Muscle layer of duodenum (tissue), 2 donors: ENCODE data around the gene ARHGAP27.
A peak's percentile ranks its signal among the peaks of the same experiment; 100 is the strongest.

Experiments
- H3K27ac ChIP-seq: one replicate; pipeline ENCODE4 v1.7.0; 2013; ENCODE audit warnings: mild to moderate bottlenecking, low read length
- H3K27me3 ChIP-seq: one replicate; pipeline ENCODE4 v1.7.0; 2013; ENCODE audit warnings: low read depth, mild to moderate bottlenecking, control low read depth, low read length
- H3K36me3 ChIP-seq, 2 donors: one replicate each; pipeline ENCODE4 v1.7.0; 2013; ENCODE audit warnings: low read length in 2 of 2, control low read depth in 1 of 2, mild to moderate bottlenecking in 1 of 2; ENCODE audit not compliant: insufficient read depth in 2 of 2, control insufficient read depth in 1 of 2
- H3K4me1 ChIP-seq, 2 donors: one replicate each; pipeline ENCODE4 v1.7.0; 2013; ENCODE audit warnings: low read length in 2 of 2, mild to moderate bottlenecking in 2 of 2, control low read depth in 1 of 2, moderate library complexity in 1 of 2; ENCODE audit not compliant: insufficient read depth in 2 of 2, control insufficient read depth in 1 of 2
- H3K4me3 ChIP-seq, 2 donors: one replicate each; pipeline ENCODE4 v1.7.0; 2013; ENCODE audit warnings: low read length in 2 of 2, low read depth in 1 of 2, mild to moderate bottlenecking in 1 of 2
- H3K9me3 ChIP-seq, 2 donors: one replicate each; pipeline ENCODE4 v1.7.0; 2013; ENCODE audit warnings: low read length in 2 of 2, control low read depth in 1 of 2, mild to moderate bottlenecking in 1 of 2; ENCODE audit not compliant: control insufficient read depth in 1 of 2
- donor health status: healthy.

The ARHGAP27 gene

GRCh38 chr17:45436161-45436560 lies 3.5 kb upstream of the ARHGAP27 start:
- peaks cover 5 to 16% of the 10 kb centered on the region in 2 donors for H3K4me1 ChIP-seq
- H3K4me3 ChIP-seq: no peak overlapping the region
- no peak overlapping the region for H3K27ac ChIP-seq
- no peaks in the 10 kb centered on the region for H3K9me3 ChIP-seq
- H3K27me3 ChIP-seq: no peaks in the 10 kb centered on the region
- peaks cover 15 to 41% of the 10 kb centered on the region in 2 donors for H3K36me3 ChIP-seq

- H3K4me1 ChIP-seq: peaks cover 3 to 22% of the 10 kb centered on the region in 2 donors
- no peak overlapping the region for H3K27ac ChIP-seq
- no peaks in the 10 kb centered on the region for H3K9me3 ChIP-seq
- H3K36me3 ChIP-seq: peaks cover 15 to 41% of the 10 kb centered on the region in 2 donors
- H3K4me3 ChIP-seq: no peak overlapping the region
- H3K27me3 ChIP-seq: peaks cover 2% of the 10 kb centered on the region
These were observed 2.8 kb upstream of the ARHGAP27 start for GRCh38 chr17:45435481-45435880.

DNA sequence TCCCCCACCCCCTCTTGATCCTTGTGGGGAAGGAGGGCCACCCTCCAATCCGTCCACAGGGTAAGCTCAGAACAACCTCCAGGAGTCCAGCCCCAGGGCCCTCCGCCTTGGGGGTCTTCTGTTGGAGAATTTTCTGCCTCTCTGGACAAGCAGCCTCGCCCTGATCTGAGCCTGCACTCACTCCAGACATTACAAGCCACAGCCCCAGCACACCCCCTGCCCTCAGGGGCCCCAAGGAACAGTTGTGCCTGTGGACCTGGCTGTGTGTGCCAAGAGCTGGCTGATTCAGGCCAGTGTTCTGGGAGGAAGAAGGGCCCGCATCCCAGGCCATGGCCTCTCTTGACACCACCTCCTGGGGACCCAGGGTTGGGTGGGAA lies 477 bp upstream of the ARHGAP27 start:
- Histone ChIP-seq H3K27ac (no peak overlapping the region), H3K27me3 (peaks cover 13% of the 10 kb centered on the region), H3K4me1 (peaks cover 0 to 36% of the 10 kb centered on the region in 2 donors), H3K4me3 (no peak overlapping the region), H3K9me3 (no peaks in the 10 kb centered on the region), H3K36me3 (peaks cover 15 to 28% of the 10 kb centered on the region in 2 donors)

- H3K27me3 ChIP-seq: peaks cover 13% of the 10 kb centered on the region
- H3K4me3 ChIP-seq: peak overlapping the region; percentile 50 to 66
- H3K36me3 ChIP-seq: peaks cover 15% of the 10 kb centered on the region in 2 donors
- H3K27ac ChIP-seq: no peak overlapping the region
- H3K9me3 ChIP-seq: no peaks in the 10 kb centered on the region
- H3K4me1 ChIP-seq: peaks cover 0 to 42% of the 10 kb centered on the region in 2 donors
These were observed 902 bp downstream of the ARHGAP27 start for GRCh38 chr17:45431531-45432404.

DNA sequence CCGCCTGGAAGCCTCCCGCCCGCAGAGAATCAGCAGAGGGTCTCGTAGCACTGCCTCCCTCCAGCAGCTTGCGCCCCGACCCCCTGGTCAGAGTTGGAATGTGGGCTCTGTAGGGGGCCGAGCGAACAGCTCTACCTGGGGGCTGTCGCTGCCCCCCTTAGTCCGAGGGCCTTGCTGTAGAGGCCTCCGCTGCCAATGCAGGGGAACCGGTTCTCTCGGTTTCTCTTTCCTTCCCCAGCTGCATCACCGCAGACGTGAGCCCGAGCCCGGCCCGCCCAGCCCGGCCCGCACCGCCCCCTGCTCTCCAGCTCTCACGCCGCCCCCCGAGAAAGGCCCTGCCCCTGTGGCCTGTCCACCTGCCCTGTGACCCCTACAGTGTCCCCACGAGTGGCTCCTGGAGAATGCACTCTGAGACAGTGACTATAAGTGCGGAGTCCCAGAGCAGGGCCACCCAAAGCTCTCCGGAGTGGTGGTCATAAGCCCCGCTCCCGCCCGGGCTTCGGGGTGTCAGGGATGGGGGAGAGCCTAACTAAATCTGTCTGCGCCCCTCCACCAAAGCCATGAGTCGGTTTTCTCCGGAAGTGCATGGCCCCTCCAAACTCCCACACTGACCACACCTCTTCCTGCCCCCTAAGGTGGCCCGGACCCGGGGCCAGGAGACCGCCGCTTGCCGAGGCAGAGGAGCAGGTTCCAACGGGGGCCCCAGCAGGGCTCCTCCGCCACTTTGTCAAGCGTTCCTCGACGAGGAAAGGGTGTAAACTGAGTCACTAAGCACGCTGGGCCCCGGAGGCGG lies 1.7 kb downstream of the ARHGAP27 start:
- Histone ChIP-seq H3K4me3 (peak overlapping the region; percentile 16 to 66), H3K27ac (no peak overlapping the region), H3K36me3 (peaks cover 7 to 8% of the 10 kb centered on the region in 2 donors), H3K9me3 (no peaks in the 10 kb centered on the region), H3K27me3 (peaks cover 13% of the 10 kb centered on the region), H3K4me1 (peaks cover 0 to 43% of the 10 kb centered on the region in 2 donors)

DNA sequence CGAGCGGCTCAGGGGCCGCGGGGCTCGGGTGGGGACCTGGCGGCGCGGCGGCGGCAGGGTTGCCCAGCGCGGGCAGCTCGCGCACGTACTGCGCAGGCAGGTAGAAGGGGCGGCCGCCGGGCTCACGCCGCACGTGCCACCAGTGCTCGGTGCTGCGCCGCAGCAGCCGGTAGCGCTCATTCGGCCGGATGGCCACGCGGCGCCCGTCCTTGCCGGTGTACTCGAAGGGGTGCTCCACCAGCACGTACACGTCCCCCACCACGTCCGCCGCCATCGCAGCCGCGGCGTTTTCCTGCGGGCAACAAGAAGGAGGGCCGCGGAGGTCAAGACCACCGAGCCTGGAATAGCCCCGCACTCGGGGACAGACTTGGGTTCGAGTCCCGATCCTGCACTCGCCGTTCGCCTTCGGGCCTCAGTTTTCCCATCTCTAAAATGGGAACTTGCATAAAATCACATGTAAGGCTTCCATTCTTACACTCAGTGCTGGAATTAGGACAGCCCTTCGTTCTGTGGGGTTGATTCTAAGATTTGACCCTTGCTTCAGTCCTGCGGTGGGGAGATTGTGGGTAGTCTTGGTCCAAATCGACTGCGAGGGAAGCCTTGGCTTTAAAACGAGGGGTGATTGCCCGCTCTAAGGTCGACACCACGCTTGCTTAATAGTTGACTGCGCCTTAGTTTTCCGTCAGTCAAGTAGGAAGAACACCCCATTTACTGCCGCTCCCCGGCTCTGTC lies 2.5 kb downstream of the ARHGAP27 start:
- Histone ChIP-seq H3K36me3 (peaks cover 0 to under 1% of the 10 kb centered on the region in 2 donors), H3K27ac (no peak overlapping the region), H3K4me3 (peak overlapping the region in 1 of 2 donors; percentile 66), H3K9me3 (no peaks in the 10 kb centered on the region), H3K4me1 (peaks cover 0 to 50% of the 10 kb centered on the region in 2 donors), H3K27me3 (peaks cover 13% of the 10 kb centered on the region)

- Histone ChIP-seq H3K27ac (no peak overlapping the region), H3K4me1 (peaks cover 0 to 50% of the 10 kb centered on the region in 2 donors), H3K9me3 (no peaks in the 10 kb centered on the region), H3K4me3 (no peak overlapping the region), H3K36me3 (no peaks in the 10 kb centered on the region), H3K27me3 (peaks cover 13% of the 10 kb centered on the region)
These were observed 3.2 kb downstream of the ARHGAP27 start for GRCh38 chr17:45429339-45430005.

GRCh38 chr17:45428931-45429338 lies 3.7 kb downstream of the ARHGAP27 start:
- H3K9me3 ChIP-seq: no peaks in the 10 kb centered on the region
- H3K27ac ChIP-seq: peak overlapping the region; percentile 31
- H3K36me3 ChIP-seq: no peaks in the 10 kb centered on the region
- H3K4me3 ChIP-seq: peak overlapping the region in 1 of 2 donors; percentile 11
- H3K4me1 ChIP-seq: peaks cover 0 to 50% of the 10 kb centered on the region in 2 donors
- H3K27me3 ChIP-seq: peaks cover 13% of the 10 kb centered on the region

DNA sequence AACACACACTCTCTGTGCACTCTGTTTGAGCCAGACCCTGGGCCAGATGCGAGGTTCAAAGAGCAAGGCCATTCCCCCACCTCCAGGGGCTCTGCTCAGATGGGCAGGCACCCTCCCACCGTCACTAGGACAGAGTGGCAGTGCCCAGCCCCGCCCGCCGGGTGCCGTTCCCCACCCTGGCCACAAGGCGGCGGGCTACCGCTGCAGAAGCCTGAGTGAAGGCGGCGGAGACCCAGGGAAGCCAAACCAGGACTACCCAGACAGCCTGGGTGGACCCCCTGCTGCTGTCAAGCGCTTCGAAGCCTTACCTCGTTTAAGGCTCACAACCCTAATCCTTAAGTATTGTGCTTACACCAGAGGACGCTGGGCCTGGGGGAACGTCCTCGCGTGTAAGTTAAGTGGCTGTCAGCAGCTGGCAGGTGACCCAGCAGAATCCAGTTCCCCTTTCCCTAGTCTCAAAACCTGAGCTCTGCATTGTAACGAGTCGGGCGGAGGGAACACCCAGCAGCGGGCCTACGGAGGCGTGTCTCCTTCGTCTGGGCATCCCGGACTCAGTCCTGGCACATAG lies 4.5 kb downstream of the ARHGAP27 start:
- H3K9me3 ChIP-seq: no peaks in the 10 kb centered on the region
- peaks cover 13% of the 10 kb centered on the region for H3K27me3 ChIP-seq
- no peak overlapping the region for H3K27ac ChIP-seq
- no peaks in the 10 kb centered on the region for H3K36me3 ChIP-seq
- H3K4me1 ChIP-seq: peaks cover 0 to 50% of the 10 kb centered on the region in 2 donors
- H3K4me3 ChIP-seq: peak overlapping the region in 1 of 2 donors; percentile 11

DNA sequence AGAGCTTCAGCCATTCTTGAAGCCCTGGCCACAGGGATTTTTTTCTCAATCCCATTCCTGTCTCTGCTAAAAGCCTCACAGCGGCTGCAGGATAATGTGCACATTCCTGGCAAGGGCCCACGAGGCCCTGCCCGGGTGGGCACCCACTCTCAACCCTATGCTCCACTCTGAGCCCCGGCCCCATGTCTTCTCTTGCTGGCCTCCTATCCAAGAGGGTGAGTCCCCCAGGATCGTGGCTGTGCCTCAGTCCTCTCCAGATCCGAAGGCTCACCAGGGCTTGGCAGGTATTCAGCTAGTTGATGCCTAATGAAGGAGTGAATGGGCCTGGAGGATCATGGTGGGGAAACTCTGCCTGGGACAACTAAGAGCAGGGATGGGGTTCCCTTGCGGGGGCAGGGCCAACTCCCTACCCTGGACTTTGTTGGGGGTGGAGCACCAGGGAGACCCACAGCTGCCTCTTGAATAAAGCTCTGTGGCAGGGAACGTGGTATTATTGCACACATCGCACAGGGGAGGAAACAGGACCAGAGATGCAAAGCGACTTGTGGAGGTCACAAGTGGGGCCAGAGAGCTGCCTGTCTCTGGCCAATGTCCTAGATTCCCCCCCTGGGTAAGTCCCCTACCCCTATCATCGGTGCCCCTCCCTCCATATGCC lies 5.4 kb downstream of the ARHGAP27 start:
- Histone ChIP-seq H3K27me3 (peaks cover 13% of the 10 kb centered on the region), H3K4me1 (peaks cover 0 to 49% of the 10 kb centered on the region in 2 donors), H3K36me3 (no peaks in the 10 kb centered on the region), H3K4me3 (no peak overlapping the region), H3K9me3 (no peaks in the 10 kb centered on the region), H3K27ac (no peak overlapping the region)
